ENCODE measurements around the gene NIT2.

NIT2 gene

DNA sequence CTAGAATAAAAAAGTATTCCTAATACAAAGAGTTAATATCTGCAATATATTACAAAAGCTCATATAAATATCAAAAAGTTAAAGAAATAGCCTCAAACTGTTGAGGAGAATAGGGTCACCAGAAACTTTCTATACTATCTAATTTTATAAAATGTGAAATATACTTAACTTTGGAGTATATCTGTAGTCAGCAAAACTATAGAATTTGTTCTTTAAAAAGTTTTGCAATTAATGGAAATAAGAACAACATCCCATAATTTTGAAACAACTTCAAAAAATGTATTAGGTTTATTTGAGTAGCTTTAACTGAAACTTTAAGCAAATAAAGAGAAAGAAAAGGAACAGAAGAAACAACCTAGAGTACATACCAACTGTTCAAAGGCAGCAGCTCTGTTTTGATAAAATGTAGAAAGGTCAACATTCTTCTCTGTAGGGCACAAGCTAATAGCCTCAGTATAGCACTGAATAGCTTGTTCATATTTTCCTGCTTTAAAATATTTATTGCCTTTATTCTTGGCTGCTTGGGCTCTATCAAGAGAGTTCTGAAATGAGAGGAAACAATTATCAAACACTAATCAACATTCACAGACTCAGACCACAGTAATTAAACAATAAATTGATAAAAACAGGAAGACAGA, 52.0 kb downstream of the NIT2 start:
- no peak for DNase-seq (ENCODE audit: extremely low spot score, insufficient read length, low read depth)
- FAIRE-seq: no peak

GRCh38 chr3:100389025-100389424, 54.5 kb downstream of the NIT2 start:
- DNase-seq (ENCODE audit: extremely low spot score, insufficient read length, low read depth) (no peak), FAIRE-seq (no peak)

- FAIRE-seq (no peak), DNase-seq (ENCODE audit: extremely low spot score, insufficient read length, low read depth) (no peak)
Observed at GRCh38 chr3:100395679-100396431, 61.3 kb downstream of the NIT2 start.

DNA sequence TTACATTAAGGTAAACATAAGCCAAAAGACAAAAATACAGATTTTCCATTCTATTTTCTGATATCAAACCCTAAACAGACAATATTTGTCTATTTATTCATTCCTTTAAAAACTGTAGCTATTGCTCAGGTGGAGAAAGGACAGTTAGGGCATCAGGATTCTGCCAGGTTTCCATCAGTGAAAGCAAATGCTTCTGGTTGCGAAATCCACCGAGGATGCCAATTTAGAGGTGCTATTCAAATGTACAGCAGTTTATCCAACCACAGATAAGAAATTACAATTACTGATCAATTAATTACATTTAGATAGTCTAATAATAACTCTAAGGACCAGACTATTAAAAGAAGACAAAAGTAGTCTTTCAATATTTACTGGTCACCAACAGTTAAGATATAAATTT, 62.4 kb downstream of the NIT2 start:
- DNase-seq (ENCODE audit: extremely low spot score, insufficient read length, low read depth) (no peak), FAIRE-seq (no peak)

- FAIRE-seq: no peak
- DNase-seq (ENCODE audit: extremely low spot score, insufficient read length, low read depth): no peak
Observed at GRCh38 chr3:100399341-100400071, 64.9 kb downstream of the NIT2 start.

DNA sequence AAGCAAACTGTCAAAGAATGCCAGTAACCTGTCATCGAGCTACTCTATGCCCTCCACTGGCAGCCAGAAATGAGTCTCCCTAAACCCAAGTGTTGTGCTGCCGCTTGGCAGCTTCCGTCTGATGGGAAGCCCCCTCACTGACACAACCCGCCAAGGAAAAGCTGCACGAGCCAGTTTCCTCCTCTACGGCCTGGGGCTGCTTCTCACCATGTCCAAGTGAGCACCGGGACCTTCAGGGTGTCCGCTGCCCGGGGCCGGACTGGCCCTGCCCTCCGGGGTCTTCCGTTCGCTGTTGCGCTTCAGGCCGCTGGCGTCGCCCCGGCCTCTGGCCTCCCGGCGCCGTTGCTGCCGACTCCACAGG, 65.8 kb downstream of the NIT2 start:
- DNase-seq (ENCODE audit: extremely low spot score, insufficient read length, low read depth) (no peak), FAIRE-seq (no peak)

DNA sequence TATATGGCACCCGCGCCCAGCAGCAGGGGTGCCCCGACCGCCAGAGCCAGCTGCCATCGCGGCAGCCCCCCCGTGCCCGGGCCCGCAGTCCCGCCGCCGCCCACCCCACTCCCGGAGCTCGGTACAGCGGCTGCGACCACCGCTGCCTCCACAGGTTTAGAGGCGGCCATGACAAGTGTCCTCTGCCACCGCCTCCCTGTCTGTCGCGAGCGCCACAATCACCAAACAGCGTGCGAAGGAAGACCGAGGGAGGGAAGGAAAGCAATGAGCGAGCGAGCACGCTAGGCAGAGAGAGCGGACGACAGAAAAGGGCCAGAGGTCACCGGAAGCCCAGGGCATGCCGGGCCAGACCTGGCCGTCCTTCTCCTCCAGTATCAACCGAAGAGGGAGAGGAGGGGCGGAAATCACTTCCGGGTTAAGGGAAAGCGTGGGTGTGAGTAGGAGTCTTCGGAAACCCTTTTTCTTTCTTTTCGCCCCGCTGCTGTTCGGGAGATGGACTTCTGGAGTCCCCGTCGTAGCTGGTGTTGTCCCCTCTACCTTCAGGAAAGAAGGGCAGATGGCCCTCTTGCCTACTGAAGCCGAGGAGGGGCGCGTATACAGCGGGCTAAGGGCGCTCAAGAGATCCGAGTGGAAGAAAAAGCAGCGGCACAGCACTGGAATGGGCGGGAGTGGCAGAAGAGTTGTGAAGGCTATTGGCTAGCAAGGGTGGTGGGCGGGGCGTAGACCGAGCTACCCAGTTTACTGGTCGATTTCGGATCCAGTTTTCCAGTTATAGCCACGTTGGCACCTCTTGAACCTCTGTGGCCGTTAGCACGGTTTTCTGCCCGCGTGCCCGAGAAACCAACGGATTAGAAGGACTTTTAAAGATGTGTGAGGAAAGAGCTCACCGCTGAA, 66.5 kb downstream of the NIT2 start, which contains the start of the genes LNP1 and TOMM70:
LNP1 (plus strand) TSS at position 760 of the 894 bp plus-strand sequence. CDS start 28,191 bp downstream, outside the sequence.
TOMM70 (minus strand) TSS at position 310 of the 894 bp plus-strand sequence; CDS start at position 170, 140 bp downstream.
- FAIRE-seq: peak; percentile 98

GRCh38 chr3:100401674-100402041, 67.1 kb downstream of the NIT2 start:
- no peak for DNase-seq (ENCODE audit: extremely low spot score, insufficient read length, low read depth)
- no peak for FAIRE-seq

More for the DNA sequence above, 66.5 kb downstream of the NIT2 start, which contains the start of the genes LNP1 and TOMM70:
- peak; percentile 71 for DNase-seq (ENCODE audit: extremely low spot score, insufficient read length, low read depth)

DNA sequence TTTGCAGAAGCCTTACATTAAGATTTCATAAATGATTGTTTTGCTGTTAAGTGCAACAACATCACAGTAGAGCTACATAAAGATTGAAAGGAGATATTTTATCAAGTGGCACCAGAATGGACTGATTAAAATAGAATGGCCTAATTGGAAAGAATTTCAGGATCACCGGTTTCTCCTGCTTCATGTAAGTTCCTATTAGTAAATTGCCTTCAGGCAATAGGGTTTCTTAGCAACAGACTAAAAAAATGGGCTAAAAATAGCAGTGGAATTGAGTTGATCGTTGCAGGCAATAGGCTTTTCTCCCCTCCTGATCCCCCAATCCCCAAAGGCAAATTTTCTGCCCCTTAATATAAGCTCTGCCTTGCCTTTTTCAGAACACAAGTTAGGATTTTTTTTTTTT, 67.7 kb downstream of the NIT2 start:
- no peak for DNase-seq (ENCODE audit: extremely low spot score, insufficient read length, low read depth)

DNA sequence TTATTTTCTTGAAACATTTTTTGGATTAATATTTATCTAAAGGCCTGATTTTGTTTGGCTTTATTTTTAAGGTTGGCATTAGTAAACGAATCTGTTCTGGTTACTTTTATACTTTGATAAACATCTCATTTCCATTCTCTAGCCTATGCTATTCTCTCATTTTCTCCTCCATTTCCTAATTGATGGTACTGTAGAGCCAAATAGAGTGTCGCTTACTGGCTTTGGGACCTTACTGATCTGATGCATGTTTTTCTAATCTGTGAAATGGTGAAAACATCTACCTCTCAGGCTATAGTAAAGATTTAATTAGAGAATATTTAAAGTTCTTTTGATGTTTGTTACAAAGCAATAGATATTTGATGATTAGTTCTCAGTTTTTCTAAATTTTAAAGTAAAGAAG, 68.3 kb downstream of the NIT2 start:
- FAIRE-seq (no peak), DNase-seq (ENCODE audit: extremely low spot score, insufficient read length, low read depth) (no peak)

More for the DNA sequence above, 67.7 kb downstream of the NIT2 start:
- no peak for FAIRE-seq

GRCh38 chr3:100403362-100404249, 69.0 kb downstream of the NIT2 start:
- DNase-seq (ENCODE audit: extremely low spot score, insufficient read length, low read depth) (no peak), FAIRE-seq (peak; percentile 9)

DNA sequence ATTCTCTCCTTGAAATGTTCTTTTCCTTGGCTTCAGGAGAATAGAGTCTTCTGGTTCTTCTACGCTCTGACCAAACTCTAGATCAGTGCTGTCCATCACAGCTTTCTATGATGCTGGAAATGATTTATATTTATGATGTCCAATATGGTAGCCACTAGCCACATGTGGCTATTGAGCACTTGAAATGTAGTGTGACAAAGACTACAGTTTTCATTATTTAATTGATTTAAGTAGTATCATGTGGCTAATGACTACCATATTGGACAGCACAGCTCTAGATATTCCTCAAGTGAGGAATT, 69.6 kb downstream of the NIT2 start:
- DNase-seq (ENCODE audit: extremely low spot score, insufficient read length, low read depth) (no peak), FAIRE-seq (no peak)

DNA sequence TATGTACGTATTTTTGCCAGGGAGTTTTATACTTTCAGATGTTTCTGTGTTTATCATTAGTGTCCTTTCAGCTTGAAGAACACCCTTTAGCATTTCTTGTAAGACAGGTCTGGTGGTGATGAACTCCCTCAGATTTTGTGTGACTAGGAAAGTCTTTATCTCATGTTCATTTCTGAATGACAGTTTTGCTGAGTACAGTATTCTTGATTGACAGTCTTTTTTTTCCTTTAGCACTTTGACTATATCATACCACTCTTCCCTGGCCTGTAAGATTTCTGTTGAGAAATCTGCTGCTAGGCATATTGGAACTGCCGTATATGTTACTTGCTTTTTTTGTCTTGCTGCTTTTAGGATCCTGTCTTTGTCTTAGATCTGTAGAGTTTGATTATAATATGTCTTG, 72.6 kb downstream of the NIT2 start:
- FAIRE-seq (no peak), DNase-seq (ENCODE audit: extremely low spot score, insufficient read length, low read depth) (no peak)

DNA sequence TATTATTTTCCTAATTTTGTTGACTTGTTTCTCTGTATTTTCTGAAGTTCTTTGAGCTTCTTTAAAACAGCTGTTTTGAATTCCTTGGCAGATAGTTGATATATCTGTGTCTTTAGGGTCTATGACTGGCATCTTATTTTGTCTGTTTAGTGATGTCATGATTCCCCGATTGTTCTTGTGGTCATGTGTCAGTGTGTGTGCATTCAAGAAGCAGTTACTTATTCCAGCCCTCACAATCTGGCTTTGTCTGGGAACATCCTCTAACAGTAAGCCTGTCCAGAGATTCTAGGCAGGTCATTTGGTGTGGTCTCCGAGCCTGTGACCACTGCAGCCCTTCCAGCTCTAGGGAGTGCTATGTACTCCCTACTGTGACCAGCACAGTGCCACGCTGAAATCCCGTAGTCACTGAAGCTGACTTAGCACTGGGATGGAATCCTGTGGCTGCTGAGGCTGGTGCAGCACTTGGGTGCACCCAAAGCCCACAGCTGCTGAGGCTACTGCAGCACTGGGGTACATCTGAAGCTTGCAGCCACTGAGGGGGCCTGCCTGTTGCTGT, 73.5 kb downstream of the NIT2 start:
- FAIRE-seq (no peak), DNase-seq (ENCODE audit: extremely low spot score, insufficient read length, low read depth) (no peak)

All from GM18507 (cell line).